Measurements from ENCODE around the gene SEC14L5.

The SEC14L5 gene

DNA sequence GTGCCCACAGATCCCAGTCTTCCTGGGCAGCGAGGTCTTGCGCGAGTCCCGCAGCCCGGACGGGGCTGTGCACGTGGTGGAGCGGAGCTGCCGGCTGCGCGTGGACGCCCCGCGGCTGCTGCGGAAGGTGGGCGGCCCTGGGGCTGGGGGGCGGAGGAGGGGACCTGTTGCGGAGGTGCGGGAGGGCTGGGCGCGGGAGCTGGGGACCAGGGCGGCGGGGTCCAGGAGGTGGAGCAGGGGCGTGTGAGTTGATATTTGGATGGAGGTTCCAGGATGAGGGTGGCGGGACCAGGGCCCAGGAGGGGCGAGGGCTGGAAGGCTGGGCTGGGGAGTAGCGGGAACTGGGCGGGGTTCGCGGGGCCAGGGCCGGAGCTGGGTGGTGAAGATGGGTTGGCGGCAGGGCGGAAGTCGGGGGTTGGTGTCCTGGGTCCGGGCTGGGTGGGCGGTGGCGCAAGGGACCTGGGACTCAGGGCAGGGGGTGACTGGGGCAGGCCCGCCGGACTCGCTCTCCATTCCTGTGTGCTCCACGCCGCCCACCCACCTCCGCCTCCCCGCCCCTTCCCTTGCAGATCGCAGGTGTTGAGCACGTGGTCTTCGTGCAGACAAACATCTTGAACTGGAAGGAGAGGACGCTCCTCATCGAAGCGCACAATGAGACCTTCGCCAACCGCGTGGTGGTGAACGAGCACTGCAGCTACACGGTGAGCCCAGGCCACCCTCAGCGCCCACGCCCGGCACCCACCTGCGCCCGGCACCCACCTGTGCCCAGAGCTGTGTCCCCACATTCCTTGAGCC is 29.6 kb downstream of the SEC14L5 start:
- DNase-seq: no peak

DNA sequence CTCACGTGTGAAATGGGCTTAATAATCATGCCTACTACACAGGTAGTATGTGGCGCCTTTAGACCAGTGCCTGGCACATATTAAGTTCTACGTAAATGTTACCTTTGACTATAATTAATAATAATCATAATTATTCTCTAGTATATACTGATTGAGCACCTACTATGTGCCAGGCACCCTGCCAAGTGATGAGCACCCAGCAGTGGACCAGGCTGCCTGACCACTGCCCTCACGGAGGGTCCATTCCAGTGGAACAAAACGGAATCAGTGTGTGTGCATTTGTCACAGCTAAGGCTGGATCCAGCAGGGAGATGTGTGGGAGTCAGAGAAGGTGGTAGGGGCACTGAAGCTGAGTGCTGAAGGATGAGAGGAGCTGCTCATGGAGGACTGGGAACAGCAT is 30.5 kb downstream of the SEC14L5 start:
- DNase-seq: no peak

DNA sequence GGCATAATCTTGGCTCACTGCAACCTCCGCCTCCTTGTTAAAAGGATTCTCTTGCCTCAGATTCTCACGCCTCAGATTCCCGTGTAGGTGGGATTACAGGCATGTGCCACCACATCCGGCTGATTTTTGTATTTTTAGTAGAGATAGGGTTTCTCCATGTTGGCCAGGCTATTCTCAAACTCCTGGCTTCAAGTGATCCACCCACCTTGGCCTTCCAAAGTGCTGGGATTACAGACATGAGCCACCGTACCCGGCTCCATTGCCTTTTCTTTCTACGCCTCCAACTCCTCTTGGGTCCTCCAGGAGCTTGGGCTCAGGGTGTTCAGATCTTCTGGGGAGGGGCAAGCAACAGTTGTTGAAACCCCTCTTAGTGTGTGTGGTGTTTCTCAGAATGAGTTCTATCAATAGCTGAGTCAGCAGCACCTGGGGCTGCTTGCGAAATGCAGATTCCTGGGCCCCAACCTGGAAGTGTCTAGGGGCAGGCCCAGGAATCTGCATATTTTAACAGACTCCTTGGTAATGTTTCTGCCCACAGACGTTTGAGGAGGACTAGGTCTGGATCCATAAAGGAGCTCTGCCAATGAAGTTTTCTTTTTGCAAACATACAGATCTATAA is 31.4 kb downstream of the SEC14L5 start:
- no peak for DNase-seq

DNA sequence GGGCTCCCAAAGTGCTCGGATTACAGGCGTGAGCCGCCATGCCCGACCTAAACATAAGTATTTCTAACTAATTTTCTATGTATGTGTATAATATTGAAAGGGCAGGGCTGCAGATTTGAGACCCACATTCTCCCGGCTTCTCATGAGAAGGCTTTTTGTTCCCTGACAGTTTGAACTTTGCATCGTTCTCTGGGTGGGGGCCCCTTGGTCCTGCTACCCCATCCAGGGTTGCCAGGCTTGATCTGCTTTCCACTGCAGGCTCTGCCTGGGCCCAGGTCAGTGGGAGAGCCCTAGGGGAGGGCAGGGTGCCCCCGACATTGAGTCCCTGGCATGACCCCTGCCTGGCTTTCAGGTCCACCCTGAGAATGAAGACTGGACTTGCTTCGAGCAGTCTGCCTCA is 32.3 kb downstream of the SEC14L5 start:
- no peak for DNase-seq

DNA sequence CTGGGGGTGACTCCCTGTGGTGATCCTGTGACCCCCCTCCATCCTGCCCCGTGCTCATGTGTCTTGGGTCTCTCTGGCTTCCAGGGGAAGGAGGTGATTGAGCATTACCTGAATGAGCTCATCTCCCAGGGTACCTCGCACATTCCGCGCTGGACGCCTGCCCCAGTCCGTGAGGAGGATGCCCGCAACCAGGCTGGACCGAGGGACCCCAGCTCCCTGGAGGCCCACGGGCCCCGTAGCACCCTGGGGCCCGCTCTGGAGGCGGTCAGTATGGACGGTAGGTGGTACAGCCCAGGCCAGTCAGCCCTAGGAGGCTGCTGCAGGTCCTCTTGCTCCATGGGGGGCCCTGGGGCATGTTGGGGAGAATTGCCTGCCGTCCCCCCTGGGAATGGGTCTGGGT is 33.6 kb downstream of the SEC14L5 start:
- DNase-seq: no peak

DNA sequence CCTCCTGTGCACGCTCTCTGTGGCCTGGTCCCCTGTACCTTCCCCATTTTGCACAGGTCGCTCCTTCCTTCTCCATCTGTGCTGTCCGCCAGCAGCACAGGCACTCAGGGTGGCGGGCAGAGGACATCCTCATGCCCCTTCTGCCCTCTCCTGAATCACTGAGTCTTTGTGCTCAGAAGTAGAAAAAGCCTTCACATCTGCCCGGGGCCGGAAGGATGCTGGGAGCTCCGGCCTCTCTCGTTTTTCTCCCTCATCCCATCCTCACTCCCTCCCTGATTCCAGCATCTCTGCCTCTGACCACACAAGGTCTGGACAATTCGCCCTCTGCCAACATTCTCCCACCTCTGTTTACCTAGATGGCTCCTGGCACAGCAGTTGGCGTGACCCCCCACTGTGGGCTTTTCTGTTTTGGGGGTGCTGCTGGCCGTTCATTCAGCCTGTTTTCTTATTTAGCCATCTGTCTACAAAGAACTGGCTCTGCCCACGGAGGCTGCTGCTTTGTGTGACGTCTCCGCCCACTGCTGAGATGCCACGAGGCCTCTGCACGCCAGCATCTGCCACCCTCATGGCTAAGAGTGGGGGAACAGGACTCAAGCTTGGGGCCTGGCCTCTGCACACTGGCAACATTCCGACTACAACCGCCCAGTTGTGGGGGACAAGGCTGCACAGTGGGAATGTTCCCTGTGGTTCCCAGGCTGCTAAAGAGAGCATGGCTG is 36.7 kb downstream of the SEC14L5 start:
- DNase-seq: no peak

DNA sequence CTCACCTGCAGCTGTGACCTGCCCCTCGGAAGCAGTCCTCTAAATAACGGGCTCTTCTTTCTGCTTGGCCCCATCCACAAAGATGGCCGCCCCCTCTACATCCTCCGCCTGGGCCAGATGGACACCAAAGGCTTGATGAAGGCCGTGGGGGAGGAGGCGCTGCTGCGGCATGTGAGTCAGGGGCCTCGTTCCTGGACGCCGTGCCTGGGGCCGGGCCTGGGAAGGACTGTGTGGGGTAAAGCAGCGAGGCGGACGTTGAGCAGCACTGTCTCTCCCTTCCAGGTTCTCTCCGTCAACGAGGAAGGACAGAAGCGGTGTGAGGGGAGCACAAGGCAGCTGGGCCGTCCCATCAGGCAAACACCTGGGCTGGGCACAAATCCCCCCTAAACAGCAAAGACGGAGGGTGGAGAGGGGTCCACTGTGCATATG is 42.5 kb downstream of the SEC14L5 start:
- no peak for DNase-seq

DNA sequence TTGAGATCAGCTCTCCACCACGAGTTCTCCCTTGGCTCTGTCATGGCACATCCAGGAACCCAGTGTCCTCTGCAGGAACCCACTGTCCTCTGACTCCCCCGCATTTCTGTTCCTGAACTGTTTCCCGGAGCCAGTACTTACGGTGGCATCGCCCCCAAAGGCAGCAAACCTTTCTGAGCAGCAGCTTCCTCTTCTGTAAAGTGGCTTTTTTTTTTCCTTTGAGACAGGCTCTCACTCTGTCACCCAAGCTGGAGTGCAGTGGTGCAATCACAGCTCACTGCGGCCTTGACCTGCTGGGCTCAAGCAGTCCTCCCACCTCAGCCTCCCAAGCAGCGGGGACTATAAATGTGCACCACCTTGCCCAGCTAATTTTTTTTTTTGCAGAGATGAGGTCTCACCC is 43.4 kb downstream of the SEC14L5 start:
- DNase-seq: peak; percentile 34

DNA sequence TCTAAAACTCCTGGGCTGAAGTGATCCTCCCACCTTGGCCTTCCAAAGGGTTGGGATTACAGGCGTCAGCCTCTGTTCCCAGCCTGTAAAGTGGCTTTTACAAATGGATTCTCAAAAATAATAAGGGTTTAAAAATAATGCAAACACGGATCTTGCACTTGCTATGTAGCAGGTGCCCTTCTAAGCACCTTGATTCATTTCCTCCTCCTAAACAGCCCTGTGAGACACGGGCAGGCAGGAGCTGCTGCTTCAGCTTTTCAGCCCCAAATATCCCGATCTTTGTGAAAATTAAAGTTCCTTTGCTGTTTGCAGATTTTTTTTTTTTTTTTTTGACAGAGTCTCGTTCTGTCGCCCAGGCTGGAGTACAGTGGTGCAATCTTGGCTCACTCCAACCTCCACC is 43.9 kb downstream of the SEC14L5 start:
- no peak for DNase-seq

DNA sequence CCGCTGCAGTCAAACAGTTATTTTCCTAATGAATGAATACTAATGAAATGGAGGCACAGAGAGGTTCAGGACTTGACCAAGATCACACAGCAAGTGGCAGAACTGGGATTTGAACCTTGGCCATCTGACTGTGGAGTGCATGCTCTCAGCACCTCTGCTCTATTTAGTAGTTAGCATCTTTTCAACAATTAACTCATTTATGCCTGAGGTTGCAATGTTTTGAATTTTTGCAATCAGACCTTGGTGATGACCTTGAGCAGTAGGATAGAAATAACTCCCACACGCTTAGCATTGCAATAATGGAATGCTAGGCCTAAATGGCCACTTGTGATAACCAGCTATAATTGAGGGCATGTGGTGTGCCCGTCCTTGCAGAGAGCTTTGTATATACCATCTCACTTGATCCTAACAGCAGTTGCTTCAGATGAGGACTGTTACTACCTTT is 44.6 kb downstream of the SEC14L5 start:
- no peak for DNase-seq

DNA sequence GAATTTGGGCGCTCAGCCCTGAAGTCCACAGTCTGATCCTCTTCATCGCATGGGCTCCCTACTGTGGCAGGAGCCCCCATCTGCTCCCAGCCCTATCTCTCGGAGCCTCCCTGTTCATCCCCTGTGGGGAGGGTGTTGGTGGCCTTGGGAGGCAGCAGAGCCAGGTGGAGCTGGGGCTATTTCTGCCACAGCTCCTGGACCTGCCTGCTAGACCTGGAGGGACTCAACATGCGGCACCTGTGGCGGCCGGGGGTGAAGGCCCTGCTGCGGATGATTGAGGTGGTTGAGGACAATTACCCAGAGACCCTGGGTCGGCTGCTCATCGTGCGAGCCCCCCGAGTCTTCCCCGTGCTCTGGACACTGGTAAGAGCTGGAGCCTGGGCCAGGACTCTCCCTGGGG is 45.1 kb downstream of the SEC14L5 start:
- no peak for DNase-seq

DNA sequence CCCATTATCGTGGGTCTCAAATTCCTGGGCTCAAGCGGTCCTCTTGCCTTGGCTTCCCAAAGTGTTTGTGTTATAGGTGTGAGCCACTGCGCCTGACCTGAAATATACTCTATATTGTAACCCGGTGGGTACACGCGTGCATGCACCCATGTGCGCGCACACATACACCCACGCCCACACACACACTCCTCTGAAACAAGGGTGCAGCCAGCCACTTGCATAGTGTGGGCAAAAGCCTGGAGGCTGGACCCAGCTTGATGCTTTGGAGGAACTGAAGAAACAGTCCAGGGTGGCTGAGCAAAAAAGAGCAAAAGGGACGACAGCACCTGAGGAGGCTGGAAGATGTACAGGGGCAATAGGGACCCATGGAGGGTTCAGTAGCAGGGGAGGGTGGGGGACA is 45.7 kb downstream of the SEC14L5 start:
- no peak for DNase-seq

DNA sequence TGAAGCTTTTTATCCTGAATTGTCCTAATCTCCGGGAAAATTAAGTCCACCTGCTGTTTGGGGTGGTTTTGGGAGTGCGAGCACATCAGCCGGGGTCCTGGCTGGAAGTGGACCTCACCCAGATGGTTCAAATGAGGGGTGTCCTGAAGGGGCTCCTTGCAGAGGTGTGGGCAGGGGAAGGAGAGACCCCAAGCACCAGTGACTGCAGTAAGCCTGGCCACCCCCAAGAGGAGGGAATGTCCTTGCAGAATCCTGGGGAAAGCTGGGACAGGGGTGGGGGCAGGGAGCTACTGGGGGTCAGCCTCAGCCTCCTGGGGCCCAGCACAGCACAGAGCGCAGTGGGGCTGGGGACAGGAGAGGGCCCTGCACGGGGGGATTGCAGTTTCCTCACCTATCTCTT is 46.2 kb downstream of the SEC14L5 start:
- no peak for DNase-seq

DNA sequence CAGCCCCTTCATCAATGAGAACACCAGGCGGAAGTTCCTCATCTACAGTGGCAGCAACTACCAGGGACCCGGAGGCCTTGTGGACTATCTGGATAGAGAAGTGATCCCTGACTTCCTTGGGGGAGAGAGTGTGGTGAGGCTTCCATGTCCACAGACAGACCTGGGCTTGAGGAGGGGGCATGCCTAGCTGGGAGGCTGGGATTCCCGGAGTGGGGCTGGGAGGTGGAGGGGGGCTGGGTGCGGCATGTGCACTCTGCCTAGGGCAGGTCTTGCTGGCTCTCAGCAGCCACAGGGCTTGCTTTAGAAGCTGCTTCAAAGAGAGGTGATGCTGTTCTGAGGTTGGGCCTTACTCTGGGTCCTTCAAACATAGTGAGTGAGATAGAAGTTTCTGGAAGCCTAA is 47.8 kb downstream of the SEC14L5 start:
- DNase-seq: no peak

DNA sequence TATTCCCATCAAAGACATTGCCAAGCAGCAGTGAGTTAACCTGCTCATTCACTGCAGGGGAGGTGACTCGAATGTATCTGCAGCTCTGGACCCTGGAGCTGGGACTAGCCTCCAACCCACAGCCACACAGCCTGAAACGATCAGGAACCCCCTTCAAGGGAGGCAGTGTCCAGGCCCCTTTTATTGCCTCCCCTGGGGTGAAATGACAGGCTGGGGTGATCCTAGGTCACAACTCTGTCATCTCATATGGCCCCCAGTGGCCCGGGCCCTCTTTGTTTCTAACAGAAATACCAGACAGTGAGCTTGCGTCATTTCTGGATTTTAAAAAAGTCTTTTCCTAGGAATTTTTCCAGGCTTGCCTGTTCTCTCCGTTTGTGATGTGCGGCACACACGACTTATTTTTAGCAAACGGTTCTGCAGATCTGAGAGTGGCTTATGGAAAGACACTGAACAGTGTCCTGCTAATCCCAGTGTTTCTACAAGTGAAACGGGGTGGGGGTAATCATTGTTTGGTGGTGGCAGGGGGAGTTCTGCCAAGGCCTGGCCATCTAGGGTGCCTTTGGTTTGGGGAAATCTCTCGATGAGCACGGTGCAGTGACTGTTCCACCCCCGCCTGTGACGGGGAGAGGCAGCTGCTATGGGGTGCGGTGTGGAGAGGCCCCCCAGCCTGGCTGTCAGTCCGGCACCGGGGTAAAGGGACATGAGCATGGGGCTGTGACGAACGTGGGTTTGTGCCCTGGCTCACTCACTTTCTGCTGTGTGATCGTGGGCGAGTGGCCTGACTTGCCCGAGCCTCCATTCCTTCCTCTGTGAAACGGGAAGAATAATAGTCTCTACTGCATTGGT is 48.4 kb downstream of the SEC14L5 start:
- DNase-seq: no peak

DNA sequence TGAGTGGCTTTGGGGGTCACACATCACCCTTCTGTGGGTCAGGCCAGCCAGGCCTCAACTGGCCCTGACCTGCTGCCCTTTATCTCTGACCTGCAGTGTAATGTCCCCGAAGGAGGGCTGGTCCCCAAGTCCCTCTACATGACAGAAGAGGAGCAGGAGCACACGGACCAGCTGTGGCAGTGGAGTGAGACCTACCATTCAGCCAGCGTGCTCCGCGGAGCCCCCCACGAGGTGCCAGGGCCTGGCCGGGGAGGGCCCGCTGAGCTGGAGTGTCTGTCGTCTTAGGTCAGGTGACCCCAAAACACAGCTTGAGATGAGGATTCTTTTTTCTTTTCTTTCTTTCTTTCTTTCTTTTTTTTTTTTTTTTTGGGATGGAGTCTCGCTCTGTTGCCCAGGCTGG is 49.1 kb downstream of the SEC14L5 start:
- no peak for DNase-seq

DNA sequence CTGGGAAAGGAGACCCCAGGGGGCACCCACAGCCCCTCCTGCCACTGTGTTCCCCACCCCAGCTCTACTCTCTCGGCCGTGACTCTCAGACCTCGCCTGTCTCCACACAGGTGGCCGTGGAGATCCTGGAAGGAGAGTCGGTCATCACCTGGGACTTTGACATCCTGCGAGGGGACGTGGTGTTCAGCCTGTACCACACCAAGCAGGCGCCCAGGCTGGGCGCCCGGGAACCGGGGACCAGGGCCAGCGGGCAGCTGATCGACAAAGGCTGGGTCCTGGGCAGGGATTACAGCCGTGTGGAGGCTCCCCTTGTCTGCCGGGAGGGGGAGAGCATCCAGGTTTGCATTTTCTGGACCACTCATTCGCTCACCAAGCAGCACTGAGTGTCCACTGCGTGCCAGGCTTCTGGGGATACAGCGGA is 50.2 kb downstream of the SEC14L5 start:
- DNase-seq: no peak

DNA sequence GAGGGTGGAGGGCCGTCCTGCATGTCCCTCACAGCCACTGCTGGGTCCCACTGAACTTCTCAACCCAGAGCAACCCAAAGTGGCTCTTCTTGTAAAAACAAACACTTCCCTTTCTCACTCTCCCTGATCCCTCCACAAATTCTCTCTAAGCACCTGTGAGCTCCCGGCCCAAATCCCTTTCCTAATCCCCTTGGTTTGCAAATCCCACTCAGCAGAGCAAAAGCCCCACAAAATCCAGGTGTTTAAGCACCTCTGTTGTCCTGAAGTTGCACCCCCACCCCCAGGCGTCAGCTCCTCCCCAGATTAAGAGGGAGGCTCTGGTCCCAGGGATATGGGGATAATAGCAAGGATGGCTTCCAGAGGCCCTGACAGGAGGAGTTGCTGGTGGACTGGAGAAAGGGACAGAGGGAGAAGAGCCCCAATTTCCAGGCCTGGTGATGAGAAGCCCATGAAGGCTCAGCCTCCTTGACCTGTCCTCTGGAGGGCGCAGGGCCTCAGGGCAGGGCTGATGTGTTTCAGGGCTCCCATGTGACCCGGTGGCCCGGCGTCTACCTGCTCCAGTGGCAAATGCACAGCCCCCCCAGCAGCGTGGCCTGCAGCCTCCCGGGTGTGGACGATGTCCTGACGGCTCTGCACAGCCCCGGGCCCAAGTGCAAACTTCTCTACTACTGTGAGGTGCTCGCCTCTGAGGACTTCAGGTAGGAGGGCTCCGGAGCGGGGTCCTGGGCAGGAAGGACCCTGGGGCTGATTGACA is 52.6 kb downstream of the SEC14L5 start:
- DNase-seq: no peak

DNA sequence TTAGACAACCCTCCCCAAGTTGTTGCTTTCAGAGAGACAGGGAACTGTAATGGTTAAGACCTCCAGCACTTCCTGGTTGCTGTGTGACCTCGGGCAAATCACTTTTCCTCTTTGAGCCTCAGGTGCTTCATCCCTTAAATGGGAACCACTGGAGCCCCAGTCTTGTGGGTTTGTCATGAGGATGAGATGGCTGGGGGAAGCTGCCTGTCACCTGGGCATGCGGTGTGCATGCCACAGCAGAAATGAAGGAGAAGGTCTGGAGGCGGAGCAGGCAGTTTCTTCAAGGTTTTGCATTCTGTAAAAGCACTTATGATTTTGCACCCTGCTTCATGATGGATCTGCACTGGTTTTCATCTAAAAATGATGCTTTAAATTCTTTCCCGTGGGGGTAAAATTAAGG is 53.5 kb downstream of the SEC14L5 start:
- no peak for DNase-seq

DNA sequence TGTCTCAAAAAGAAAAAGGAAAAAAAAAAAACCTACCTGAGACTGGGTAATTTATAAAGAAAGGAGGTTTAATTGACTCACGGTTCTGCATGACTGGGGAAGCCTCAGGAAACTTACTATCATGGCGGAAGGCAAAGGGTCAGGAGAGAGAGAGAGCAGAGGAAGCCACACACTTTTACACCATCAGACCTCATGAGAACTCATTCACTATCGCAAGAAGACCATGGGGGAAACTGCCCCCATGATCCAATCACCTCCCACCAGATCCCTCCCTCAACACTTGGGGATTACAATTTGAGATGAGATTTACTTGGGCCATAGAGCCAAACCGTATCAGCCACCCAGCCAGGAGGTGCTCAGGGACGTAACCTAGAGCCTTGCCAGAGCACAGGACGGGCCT is 54.8 kb downstream of the SEC14L5 start:
- DNase-seq: no peak

DNA sequence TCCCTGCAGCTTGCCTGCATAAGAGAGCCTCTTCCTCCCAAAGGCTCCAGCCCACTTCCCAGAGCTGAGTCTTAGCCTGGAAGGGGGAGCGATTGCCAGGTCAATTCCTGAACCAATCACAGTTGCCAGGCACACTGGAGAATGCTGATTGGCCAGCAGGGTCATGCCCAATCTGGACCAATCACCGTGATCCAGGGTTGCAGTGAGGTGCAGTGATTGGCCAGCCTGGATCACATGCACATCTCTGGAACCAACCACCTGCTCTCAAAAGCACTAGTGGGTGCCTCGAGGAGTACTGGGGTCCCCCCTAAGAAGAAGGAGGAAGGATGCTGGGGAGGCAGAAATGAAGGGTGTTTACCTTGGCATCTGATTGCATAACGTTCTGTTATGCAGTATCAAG is 57.2 kb downstream of the SEC14L5 start:
- DNase-seq: no peak

DNA sequence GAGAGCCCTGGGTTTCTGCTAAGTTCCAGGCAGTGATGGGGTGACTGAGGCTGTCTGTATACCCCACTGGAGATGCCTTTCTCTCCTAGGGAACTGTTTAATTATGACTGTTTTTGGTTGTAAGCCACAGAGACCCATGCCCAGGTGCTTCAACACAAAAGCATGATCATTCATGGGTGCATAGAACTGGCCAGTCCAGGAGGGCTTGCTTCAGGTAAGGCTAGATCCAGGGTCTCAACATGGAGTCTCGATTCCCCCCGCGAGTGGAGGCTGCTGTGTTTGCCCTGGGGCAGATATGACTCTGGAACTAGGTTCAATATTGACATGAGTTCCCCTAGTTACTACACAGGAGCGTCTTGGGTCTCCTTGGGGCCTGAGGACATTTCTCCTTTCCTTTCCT is 57.8 kb downstream of the SEC14L5 start:
- DNase-seq: no peak

Data from OCI-M1 (cell line).